Breast epithelium (tissue), 3 donors: ENCODE results near the gene GPR65.

Experiments used
- CTCF ChIP-seq, 3 donors: fragments of 450-650 bp; IDR thresholded peaks; one replicate each; pipeline ENCODE4 v1.5.1; 2016 to 2017; ENCODE audit warnings: antibody characterized with exemption in 3 of 3, mild to moderate bottlenecking in 3 of 3, moderate library complexity in 3 of 3
- POLR2A ChIP-seq: fragments of 450-650 bp; IDR thresholded peaks from one replicate; pipeline ENCODE4 v1.6.1; 2016; ENCODE audit warnings: antibody characterized with exemption, mild to moderate bottlenecking, moderate library complexity
- POLR2AphosphoS5 ChIP-seq, 3 donors: sonication (generic); formaldehyde crosslinking; IDR thresholded peaks; one replicate each; pipeline ENCODE4 v1.6.1; 2017; ENCODE audit warnings: antibody characterized with exemption in 3 of 3

- TF ChIP-seq POLR2AphosphoS5 (IDR thresholded peaks at IDR 0.05): no peak
- no peak for TF ChIP-seq CTCF (IDR thresholded peaks at IDR 0.05)
- no peak for TF ChIP-seq POLR2A
Observed at GRCh38 chr14:87967496-87967895, 37.4 kb upstream of the GPR65 start.
